Pulmonary artery endothelial cell (primary cell): ENCODE measurements around the gene HOXD13. TPM values are rescaled to one million over a fixed set of nuclear protein-coding genes. Genes with fewer than 3 reads are reported as not detected.

ENCODE experiments used
- DNase-seq: peaks from one replicate; pipeline ENCODE4 v3.0.0-alpha.2; 2011; ENCODE audit warnings: low read depth, low spot score
- total RNA-seq: library from RNA; depleted of rRNA; stranded (reverse); fragments of >200 nt; gene quantifications from 2 replicates; pipeline ENCODE4 v1.2.3, GENCODE V29; 2014

The HOXD13 gene
- total RNA-seq, 1 donor from 2014 or later: not detected

DNA sequence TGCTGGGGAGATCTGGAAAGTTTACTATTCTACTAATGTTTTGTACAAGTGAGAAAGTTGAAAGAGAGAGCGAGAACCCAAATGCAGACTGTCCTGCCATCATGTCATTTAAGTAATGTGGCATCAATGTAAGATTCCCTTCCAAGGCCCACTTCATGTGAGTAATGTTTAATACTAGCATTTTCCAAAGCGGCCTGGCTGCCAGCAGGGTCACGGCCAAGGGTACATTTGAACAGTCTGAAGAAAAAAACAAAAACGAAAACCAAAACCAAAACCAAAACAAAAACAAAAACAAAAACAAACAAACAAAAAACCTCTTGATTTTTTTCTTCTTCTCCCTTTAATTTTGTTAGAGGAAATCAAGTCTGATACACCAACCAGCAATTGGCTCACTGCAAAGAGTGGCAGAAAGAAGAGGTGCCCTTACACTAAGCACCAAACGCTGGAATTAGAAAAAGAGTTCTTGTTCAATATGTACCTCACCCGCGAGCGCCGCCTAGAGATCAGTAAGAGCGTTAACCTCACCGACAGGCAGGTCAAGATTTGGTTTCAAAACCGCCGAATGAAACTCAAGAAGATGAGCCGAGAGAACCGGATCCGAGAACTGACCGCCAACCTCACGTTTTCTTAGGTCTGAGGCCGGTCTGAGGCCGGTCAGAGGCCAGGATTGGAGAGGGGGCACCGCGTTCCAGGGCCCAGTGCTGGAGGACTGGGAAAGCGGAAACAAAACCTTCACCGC lies 26.2 kb downstream of the HOXD13 start:
- no peak for DNase-seq

DNA sequence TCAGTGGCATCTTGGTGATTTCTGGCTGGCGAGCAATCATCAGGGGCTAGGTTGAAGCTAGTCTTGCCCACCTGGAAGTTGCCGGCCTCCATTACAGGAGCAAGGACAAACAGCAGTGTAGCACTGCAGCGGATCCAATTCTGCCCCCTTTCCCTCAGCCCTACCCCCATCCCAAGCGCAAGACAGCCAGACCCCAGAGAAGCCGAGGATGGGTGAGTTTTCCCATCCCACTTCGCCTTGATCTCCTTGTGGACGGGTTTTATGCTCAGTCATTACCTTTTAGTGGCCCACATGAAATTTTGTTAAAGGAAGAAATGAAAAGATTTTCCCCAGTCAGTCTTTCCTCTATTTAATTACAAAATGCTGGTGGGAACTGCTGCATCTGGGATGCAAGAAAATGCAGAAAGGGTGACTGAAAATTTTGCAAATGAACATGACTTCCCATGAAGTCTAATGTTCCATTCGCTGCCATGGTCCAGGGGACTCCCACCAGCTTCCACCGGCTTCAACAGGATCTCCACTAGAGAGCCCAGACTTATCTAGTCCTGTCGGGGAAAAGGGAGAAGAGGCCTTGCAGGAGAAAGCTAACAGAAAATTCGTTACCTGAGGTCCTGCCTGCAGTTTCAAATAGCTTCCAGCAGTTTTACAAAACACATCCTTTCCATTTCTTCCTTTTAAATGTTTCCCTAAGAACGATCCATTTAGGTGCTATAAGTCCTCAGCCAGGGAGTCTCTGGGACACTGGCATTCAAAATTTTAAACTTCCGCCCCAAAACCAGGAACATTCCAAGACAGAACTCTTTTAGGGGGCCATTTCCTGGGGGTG lies 28.1 kb downstream of the HOXD13 start:
- no peak for DNase-seq

DNA sequence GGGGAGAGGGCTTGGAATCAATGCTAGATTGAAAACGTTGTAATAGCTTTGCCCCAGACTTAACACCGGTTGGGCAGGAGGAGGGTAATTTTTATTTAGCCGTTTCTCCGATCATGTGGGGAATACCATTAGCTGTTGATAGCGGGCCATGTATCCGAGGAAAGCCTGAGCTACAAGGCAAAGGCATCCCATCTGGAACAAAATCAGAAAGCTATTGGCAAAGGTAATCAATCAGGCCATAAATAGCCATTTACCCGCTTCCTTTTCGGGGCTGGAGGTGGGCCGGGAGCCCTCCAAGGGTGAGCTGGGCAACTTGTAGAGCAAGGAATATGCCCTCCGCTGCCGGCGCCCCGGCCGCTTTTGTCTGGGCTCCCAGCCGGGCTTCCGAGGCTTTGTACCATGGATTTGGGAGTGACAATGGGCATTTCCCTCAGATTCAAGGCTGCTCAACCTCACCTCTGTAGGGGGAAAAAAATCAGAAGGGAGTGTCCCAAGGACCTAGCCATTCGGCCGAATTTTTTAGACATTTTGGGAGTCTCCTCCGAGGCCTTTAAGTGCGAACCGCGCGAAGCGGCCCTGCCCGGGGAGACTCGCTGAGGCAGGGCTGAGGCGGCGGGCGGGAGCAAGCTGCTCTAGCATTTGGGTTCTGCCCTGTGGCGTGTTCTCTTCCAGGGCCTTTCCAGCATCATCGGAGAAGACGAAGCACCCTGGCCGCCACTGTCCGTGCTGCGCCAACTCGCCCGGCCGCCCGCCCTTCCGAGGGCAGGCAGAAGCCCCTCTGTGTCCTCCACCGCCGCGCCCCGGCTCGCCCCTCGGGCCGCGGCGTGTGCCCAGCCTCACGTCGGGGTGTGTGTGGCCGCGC lies 28.9 kb downstream of the HOXD13 start:
- DNase-seq: no peak

DNA sequence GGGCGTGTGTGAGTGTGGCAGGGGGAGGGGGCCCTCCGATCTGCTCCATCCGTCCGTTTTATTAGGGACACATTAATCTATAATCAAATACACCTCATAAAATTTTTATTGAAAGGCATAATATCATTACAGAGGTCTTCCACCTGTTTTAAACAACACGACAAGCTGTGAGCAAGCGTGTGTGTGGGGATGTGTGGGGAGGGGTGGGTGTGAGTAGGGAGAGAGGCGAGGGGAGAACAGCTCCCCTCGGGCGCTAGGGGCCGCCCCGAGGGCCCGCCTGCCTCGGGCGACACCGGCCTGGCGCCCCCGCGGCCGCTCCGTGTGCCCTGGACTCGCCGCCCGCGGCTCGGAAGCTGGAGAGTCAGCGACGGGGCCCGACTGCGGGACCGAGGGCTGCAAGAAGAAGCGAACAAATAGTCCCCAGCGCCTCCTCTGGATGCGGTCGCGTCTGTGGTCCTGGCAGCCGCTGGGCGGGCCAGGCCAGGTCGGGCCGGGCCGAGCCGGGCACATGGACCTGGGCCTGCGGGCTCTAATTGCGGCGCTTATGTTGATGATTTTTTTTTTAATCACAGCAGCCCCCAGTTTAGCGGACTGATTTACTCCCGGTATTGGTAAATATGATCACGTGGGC lies 29.6 kb downstream of the HOXD13 start:
- no peak for DNase-seq

DNA sequence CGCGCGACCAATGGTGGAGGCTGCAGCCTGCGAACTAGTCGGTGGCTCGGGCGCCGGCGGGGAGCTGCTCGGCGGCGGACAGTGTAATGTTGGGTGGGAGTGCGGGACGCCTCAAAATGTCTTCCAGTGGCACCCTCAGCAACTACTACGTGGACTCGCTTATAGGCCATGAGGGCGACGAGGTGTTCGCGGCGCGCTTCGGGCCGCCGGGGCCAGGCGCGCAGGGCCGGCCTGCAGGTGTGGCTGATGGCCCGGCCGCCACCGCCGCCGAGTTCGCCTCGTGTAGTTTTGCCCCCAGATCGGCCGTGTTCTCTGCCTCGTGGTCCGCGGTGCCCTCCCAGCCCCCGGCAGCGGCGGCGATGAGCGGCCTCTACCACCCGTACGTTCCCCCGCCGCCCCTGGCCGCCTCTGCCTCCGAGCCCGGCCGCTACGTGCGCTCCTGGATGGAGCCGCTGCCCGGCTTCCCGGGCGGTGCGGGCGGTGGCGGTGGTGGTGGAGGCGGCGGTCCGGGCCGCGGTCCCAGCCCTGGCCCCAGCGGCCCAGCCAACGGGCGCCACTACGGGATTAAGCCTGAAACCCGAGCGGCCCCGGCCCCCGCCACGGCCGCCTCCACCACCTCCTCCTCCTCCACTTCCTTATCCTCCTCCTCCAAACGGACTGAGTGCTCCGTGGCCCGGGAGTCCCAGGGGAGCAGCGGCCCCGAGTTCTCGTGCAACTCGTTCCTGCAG lies 30.3 kb downstream of the HOXD13 start, which contains the start of gene HOXD9:
HOXD9 (plus strand) TSS at position 37 of the 728 bp plus-strand sequence; CDS start at position 87, 50 bp downstream.
- DNase-seq: no peak

DNA sequence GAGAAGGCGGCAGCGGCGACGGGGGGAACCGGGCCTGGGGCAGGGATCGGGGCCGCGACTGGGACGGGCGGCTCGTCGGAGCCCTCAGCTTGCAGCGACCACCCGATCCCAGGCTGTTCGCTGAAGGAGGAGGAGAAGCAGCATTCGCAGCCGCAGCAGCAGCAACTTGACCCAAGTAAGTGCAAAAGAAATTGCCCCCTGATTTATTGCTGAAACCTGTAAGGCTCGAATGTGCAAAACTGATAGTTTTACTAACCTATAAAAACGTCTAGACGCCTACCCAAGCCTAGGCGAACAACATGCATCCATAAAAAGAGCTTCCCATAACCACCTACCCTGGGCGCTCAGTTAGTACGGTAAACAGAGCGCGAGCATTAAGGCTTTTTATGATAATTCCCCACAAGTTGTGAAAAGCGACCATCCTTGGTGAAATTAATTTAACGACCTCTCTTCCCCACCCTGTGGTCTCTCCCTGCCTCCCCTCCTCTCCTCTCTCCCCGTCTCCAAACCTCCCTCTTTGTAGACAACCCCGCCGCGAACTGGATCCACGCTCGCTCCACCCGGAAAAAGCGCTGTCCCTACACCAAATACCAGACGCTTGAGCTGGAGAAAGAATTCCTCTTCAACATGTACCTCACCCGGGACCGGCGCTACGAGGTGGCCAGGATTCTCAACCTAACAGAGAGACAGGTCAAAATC lies 31.0 kb downstream of the HOXD13 start:
- DNase-seq: no peak

DNA sequence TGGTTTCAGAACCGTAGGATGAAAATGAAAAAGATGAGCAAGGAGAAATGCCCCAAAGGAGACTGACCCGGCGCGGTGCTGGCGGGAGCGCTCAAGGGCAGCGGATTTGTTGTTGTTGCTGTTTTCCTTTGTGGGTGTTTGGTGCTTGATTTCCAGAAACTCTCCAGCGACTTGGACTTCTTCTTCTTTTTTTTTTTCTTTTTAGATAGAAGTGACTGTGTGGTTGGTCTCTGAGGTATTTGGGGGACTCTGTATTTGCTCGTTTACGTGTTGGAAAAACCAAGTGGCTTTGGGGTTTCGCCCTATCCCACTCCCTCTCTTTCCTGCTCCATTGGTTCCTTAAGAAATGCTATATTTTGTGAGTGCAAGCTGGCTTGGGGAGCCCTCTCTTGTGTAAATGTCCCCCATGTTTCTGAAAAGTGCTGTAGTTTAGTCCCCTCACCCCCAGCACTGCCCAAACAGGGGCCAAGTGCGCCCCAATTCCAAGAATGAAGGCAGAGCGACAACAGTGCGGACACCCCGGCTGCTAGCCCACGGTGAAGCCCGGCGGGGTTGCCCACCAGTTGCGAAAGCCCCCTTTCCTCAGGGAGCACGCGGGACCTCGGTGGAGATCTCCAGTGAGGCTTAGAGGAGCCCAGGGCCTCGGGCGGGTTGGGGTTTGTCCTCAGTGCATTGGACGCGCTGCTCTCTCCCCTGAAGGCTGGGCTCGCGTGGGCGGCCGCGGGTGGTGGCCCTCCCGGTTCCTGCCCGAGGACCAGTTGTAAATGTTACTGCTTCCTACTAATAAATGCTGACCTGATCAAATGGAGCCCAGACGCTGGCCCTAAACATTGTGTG lies 31.8 kb downstream of the HOXD13 start:
- DNase-seq: no peak

DNA sequence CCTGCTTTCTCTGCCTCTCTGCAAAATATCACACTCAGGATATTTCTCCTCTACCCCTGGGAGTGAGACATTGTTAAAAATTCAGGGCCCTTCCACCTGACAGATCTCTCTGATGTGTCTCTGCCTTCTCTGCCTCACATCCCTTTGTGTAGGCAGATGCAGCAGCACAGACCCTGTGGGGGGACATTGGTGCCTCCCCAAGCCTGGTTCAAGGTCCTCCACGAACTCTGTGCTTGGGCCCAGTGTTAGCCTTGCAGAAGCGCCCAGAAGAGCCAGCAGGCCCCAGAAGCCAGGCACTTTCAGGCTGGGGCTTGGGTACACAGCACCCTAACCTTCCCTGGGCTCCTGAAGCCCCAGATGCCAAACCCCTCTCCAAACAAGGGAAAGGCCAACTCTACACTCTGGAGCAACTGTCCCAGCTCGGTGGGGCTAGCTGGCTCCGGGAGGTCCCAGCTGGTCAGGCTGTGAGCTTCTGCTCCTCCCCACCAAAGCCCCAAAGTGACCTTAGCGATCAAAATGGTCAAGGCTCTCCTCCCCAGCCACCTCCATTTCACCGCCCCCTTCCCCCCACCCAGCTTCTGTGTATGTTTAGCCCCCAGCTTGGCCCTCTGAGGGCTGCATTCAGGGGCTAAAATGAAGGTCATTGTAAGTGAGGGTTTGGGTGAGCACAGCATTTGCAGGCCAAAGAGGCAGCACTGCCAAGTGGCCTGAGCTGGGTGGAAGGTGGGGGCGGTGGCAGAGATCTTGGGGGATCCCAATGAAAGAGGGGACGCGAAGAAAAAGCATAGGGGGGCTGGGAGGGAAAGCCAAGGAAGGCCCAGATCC lies 32.6 kb downstream of the HOXD13 start:
- no peak for DNase-seq

DNA sequence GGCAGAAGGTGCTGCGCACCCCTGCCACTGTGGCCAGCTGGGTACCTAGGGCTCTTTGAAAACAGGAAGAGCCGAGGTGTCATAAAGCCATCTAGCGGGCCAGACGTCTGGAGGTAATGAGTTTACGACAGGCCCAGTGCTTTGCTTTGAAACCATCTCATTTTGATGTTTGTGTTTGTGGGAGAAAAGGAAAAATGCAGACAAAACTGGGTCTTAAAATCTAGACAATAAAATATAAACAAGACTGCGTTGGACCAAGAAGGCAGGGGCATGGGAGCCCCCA lies 33.2 kb downstream of the HOXD13 start:
- DNase-seq: no peak

DNA sequence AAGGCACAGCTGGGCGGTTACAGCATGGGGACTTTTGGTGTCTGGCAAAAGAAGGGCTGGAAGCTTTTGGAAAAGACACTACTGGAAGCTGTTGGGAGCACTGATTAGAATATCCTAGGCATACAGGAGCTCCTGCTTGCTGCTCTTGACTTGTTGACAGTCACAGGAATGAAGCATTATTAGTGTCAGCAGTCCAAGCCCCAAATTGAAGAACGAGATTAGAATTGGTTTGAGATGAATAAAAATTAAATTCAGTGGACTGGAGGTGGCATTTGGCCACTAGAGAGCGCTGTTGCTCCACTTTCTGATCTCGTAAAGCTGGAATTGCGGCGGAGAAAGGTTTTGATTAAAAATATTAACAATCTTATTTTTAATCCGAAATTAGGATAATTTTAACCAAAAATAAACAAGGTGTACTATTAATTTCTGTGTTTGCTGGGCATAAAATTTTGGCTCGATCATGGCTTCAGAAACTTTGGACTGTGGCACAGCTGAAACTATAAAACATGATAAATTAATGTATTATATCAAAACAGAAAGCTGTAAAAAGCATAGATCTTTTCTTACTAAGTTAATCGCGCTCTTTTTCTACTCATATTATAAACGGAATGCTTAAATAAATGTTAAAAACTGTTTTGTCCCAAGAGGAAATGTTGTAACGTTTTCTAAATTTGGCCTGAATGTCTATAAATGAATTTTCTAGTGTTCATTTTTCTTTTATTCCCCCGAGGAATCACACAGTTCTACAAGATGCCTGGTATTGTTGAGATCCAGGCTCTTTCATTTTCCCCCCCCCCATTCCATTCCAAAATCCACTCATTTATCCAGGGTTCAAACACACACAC lies 34.6 kb downstream of the HOXD13 start:
- no peak for DNase-seq

DNA sequence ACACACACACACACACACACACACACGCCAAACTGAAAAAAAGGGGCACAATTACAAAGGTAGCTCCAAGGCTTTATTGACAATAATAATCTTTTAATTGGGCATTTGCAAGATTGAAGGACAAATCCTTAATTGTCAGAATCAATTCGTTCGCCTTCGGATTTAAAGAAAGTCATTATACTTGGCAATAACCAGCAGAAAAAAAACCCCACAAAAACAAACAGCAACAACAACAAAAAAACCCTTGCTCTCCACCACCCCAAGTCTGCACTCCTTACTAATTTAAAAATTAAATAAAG lies 35.2 kb downstream of the HOXD13 start:
- no peak for DNase-seq

DNA sequence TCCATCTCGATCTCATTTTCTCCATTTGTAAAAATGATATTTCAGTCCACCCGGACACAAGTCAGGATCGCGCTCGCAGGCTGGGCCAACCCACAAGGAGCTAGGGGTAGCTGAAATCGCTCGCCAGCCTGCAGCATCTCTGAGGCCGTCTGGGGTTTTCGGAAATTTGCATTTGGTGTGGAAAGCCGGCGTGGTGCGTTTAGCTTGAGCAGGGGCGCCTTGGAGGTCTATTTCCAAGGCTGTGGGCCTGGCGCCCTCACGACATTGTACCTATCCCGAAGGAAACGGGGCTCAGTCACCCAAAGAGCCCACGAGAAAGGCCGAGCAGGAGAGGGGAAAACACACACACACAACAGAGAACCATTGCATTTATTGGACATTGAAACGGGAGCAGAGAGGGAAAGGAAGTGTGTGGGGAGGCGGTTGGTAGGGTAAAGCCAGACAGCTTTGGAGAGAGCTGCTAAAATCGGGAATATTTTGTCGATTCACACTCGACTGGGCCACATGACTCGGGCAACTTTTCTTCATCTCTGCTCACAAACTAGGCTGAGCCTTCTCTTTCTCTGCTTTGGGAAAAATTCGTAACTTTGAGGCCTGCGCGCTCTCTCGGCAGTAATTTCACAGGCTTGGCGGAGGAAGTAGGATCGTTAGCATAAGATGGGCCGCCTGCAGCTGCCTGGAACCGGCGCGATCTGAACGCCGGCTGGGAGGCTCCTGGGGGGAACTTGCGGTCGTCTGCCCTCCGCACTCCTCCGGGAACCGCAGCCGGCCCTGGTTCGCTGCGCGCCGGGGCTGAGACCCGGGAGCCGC lies 35.9 kb downstream of the HOXD13 start:
- DNase-seq: no peak

DNA sequence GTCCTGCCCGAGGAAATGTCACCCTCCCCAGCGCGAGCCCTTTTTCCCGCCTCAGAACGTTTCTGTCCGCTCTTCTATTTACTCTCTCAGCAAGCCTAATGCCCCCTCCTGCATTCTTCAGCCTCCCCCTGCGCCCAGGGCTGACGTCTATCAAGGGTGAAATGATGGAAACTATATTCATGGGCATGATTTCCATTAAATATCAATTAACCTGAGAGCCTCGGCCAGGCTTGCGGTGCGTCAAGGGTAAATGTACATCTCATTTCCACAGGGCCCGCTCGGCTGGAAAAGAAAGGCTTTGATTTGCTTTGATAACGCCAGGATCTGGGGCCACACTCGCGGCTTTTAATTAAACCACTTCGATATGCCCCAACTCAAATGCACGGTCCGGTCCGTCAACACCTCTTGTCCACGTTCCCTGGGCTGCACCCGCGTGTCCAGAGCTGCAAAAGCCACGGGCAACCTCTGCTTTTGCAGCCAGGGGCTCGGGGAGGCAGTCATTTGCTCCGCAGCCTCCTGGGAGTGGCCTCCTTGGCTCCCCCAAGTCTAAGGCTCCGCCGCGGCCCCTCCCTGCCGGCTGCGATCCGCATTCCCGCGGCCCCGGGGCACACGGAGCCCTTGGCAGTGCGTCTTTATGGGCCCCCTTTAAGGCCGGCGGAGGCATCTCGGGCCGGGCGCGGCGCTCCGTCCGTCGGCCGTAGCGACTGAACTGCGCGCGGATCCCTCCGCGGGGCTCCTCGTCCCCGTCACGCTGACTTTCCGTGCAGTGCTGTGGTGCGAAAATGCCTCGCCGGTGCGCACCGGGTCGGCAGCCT lies 36.7 kb downstream of the HOXD13 start, which contains the start of gene HOXD8:
HOXD8 (plus strand) TSS at position 724 of the 815 bp plus-strand sequence. CDS start 662 bp downstream, outside the sequence.
- no peak for DNase-seq

DNA sequence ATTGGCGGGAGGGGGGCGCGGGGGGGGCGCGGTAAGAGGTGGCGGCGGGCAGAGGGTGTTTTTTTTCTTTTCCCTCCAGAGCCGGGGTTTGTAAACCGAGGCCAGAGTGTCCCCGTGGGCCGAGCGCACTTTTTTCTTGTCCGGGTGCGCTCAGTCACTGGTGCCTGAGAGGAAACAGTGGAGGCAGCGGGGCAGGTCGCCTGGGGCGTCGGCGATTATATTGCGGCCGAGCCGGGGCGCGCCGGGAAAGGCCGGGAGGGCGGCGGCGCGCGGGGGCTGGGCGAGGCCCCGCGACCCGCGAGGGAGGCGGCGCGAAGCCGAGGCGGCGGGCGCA lies 37.3 kb downstream of the HOXD13 start:
- DNase-seq: no peak

DNA sequence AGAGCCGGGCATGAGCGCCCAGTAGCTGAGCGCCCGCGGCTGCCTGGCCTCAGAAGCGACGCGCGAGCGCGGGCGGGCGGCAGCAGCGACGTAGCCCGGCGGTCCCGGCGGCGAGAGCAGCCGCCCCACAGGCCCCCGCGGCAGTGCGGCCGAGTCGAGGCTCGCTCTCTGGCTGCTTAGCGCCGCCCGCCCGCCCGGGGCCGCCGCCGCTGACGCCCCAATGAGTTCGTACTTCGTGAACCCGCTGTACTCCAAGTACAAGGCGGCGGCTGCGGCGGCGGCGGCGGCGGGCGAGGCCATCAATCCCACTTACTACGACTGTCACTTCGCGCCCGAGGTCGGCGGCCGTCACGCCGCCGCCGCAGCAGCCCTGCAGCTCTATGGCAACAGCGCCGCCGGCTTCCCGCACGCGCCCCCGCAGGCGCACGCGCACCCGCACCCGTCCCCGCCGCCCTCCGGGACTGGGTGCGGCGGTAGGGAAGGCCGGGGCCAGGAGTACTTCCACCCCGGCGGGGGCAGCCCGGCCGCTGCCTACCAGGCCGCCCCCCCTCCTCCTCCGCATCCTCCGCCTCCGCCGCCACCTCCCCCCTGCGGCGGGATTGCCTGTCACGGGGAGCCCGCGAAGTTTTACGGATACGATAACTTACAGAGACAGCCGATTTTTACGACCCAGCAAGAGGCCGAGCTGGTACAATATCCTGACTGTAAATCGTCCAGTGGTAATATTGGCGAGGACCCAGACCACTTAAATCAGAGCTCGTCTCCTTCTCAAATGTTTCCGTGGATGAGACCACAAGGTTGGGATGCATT lies 37.8 kb downstream of the HOXD13 start:
- no peak for DNase-seq
